ENCODE measurements around the gene TNPO3. TPM values are rescaled to one million over a fixed set of nuclear protein-coding genes. Genes with fewer than 3 reads are reported as not detected.

Gene TNPO3
- total RNA-seq, 4 donors from 2014 or later = 34.6 to 48.5 (median 45.2) TPM

DNA sequence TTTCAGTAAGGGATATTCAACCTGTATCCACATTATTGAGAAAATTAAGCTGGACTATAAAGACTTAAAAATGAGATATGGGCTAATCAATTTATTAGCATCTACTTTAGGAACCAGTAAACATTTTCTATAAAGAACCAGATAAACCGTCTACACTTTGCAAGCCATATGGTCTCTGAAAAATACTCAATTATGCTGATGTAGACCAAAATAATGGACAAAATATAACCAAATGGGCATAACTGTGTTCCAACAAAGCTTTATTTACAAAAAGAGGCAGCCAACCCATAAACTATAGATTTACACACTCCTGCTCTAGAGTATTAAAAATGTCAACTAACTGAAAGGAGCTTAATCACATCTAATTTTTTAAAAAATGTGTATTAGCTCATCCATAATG lies 42.3 kb downstream of the TNPO3 start:
- Histone ChIP-seq H3K9me3 (no peaks in the 10 kb centered on the region), H3K4me3 (no peak overlapping the region), H3K27me3 (no peaks in the 10 kb centered on the region), H3K4me1 (peaks cover 0 to 9% (median 0%) of the 10 kb centered on the region in 3 donors), H3K36me3 (peaks cover 0 to 73% of the 10 kb centered on the region in 2 donors), H3K27ac (no peak overlapping the region)
- WGBS, 2 donors (ENCODE audit: low coverage in 1 of 2) = 100% methylated on average over 1 of the region's 1 CpG; no CpG with 5 or more reads in 1 of the 2 donors
- no peak for ATAC-seq
- TF ChIP-seq, protein P1, sequence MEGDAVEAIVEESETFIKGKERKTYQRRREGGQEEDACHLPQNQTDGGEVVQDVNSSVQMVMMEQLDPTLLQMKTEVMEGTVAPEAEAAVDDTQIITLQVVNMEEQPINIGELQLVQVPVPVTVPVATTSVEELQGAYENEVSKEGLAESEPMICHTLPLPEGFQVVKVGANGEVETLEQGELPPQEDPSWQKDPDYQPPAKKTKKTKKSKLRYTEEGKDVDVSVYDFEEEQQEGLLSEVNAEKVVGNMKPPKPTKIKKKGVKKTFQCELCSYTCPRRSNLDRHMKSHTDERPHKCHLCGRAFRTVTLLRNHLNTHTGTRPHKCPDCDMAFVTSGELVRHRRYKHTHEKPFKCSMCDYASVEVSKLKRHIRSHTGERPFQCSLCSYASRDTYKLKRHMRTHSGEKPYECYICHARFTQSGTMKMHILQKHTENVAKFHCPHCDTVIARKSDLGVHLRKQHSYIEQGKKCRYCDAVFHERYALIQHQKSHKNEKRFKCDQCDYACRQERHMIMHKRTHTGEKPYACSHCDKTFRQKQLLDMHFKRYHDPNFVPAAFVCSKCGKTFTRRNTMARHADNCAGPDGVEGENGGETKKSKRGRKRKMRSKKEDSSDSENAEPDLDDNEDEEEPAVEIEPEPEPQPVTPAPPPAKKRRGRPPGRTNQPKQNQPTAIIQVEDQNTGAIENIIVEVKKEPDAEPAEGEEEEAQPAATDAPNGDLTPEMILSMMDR (IDR thresholded peaks at IDR 0.05) = no peak
- no peak for TF ChIP-seq POLR2AphosphoS5 (IDR thresholded peaks at IDR 0.05)
- TF ChIP-seq EP300 (IDR thresholded peaks at IDR 0.05) = no peak
- TF ChIP-seq POLR2A (IDR thresholded peaks at IDR 0.05) = no peak

DNA sequence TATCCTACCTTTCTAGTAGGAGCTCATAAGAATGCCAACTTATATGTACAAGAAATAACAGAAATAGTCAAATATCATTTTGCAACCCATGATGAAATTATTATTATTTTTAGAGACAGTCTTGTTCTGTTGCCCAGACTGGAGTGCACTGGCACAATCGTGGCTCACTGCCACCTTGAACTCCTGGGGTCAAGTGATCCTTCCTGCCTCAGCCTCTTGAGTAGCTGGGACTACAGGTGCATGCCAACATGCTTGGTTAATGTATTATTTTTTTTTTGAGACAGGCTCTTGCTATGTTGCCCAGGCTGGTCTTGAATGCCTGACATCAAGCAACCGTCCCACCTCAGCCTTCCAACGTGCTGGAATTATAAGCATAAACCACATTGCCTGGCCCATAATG lies 44.8 kb downstream of the TNPO3 start:
- 79 to 86% methylated on average over 3 of the region's 3 CpGs for WGBS, 2 donors (ENCODE audit: low coverage in 1 of 2)
- TF ChIP-seq, protein P1 (IDR thresholded peaks at IDR 0.05) = no peak
- TF ChIP-seq POLR2AphosphoS5 (IDR thresholded peaks at IDR 0.05) (no peak), EP300 (IDR thresholded peaks at IDR 0.05) (no peak), POLR2A (IDR thresholded peaks at IDR 0.05) (no peak)
- H3K27me3 ChIP-seq = no peaks in the 10 kb centered on the region
- H3K4me1 ChIP-seq = peaks cover 0 to 9% (median 0%) of the 10 kb centered on the region in 3 donors
- no peak overlapping the region for H3K27ac ChIP-seq
- H3K9me3 ChIP-seq = no peaks in the 10 kb centered on the region
- ATAC-seq = no peak
- no peak overlapping the region for H3K4me3 ChIP-seq
- H3K36me3 ChIP-seq = peaks cover 0 to 66% of the 10 kb centered on the region in 2 donors

DNA sequence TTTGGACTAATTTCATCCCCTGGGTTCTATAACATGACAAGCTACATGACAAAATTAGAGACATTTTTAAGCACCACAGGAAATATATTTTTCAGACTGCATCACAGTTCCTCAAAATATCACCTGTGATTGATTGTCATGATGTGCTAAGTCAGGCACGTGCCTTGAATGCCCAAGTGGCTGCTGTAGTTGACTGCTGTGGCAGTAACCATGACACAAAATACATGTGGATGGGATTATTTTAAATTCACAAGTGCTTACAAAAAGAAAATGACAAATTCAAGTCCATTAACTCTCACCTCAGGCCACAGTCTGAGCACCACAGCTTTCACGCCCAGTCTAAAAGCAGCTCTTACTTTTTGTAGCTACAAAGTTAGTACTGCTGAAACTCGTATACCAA lies 45.5 kb downstream of the TNPO3 start:
- TF ChIP-seq EP300 (IDR thresholded peaks at IDR 0.05) = no peak
- TF ChIP-seq, protein P1 (IDR thresholded peaks at IDR 0.05) = no peak
- no peak for TF ChIP-seq POLR2A (IDR thresholded peaks at IDR 0.05)
- no peak for TF ChIP-seq POLR2AphosphoS5 (IDR thresholded peaks at IDR 0.05)
- peaks cover 0 to 66% of the 10 kb centered on the region in 2 donors for H3K36me3 ChIP-seq

DNA sequence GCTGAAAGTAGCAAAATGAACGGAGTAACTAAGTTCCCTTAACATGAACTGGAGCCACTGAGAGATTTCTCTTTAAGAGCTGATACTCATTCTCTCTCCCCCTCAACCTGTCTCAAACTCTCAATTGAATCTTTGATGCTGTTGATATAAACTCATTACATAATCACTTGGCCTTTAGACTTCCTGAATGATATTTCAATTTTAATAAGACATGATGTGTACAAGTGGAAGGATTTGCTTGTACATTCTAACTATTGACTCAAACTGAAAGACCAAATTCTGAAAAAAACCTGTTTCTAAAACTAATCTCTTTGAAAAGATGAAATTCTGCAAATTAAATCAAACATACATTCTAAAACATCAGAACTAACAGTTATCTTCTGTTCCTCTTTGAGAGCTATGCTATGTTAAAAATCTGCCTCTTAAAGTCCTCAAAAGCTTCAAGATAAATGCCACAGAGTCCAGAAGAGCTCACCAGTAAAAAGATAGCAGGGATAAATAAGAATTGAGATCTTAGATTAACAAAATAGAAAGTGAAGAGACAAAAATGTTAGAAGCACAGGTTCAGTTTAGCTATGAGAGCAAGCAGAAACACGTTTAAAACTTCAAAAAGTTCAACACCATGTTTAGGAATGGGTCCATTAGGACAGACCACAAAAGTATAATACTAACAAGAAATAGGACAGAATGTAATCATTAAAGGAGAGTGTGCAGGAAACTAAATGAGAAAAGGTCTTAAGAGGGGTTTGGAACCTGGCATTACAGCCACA lies 46.1 kb downstream of the TNPO3 start:
- H3K27ac ChIP-seq = no peak overlapping the region
- TF ChIP-seq POLR2AphosphoS5 (IDR thresholded peaks at IDR 0.05) (no peak), POLR2A (IDR thresholded peaks at IDR 0.05) (no peak), EP300 (IDR thresholded peaks at IDR 0.05) (no peak)
- TF ChIP-seq, protein P1 (IDR thresholded peaks at IDR 0.05) = no peak
- no peak overlapping the region for H3K4me3 ChIP-seq
- no peak for ATAC-seq
- no peaks in the 10 kb centered on the region for H3K9me3 ChIP-seq
- no peaks in the 10 kb centered on the region for H3K27me3 ChIP-seq
- WGBS, 2 donors (ENCODE audit: low coverage in 1 of 2) = 53 to 68% methylated on average over 2 of the region's 2 CpGs
- H3K4me1 ChIP-seq = peaks cover 0 to 9% (median 0%) of the 10 kb centered on the region in 3 donors
- peaks cover 0 to 66% of the 10 kb centered on the region in 2 donors for H3K36me3 ChIP-seq

More for the DNA sequence above, 45.5 kb downstream of the TNPO3 start:
- H3K27ac ChIP-seq = no peak overlapping the region
- H3K9me3 ChIP-seq = no peaks in the 10 kb centered on the region
- WGBS, 2 donors (ENCODE audit: low coverage in 1 of 2) = 70 to 72% methylated on average over 2 to 3 of the region's 3 CpGs
- no peak for ATAC-seq
- H3K4me3 ChIP-seq = no peak overlapping the region
- peaks cover 0 to 9% (median 0%) of the 10 kb centered on the region in 3 donors for H3K4me1 ChIP-seq
- no peaks in the 10 kb centered on the region for H3K27me3 ChIP-seq

DNA sequence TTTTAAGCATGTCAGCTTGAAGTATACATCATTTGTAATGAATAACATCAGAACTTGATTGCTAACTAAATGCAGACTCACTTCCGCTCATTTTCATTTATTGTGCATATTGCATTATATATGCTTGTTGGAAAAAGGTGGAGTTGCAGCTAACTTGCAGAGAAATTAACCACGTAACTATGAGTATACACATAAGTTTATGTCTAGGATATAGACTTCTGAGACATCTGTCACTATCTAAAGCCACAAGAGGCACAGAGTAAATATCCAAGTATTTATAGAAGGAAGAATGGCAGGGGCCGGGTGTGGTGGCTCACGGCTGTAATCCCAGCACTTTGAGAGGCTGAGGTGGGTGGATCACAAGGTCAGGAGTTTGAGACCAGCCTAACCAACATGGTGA lies 47.3 kb downstream of the TNPO3 start:
- ATAC-seq = no peak
- H3K9me3 ChIP-seq = no peaks in the 10 kb centered on the region
- H3K27ac ChIP-seq = no peak overlapping the region
- TF ChIP-seq EP300 (IDR thresholded peaks at IDR 0.05) (no peak), POLR2A (IDR thresholded peaks at IDR 0.05) (no peak), POLR2AphosphoS5 (IDR thresholded peaks at IDR 0.05) (no peak)
- TF ChIP-seq, protein P1 (IDR thresholded peaks at IDR 0.05) = no peak
- H3K4me1 ChIP-seq = peaks cover 0 to 9% (median 0%) of the 10 kb centered on the region in 3 donors
- H3K27me3 ChIP-seq = no peaks in the 10 kb centered on the region
- WGBS, 2 donors (ENCODE audit: low coverage in 1 of 2) = 72 to 93% methylated on average over 4 of the region's 4 CpGs
- H3K4me3 ChIP-seq = no peak overlapping the region
- H3K36me3 ChIP-seq = peaks cover 0 to 68% of the 10 kb centered on the region in 2 donors

Data from gastroesophageal sphincter (tissue), 4 donors.